NB4 (cell line): ENCODE results near the gene THEMIS.

ENCODE experiments used
- POLR2A ChIP-seq: IDR thresholded peaks from 2 replicates; pipeline ENCODE4 v1.6.1; 2011; ENCODE audit warnings: mild to moderate bottlenecking; ENCODE audit not compliant: insufficient read length; ENCODE audit errors: extremely low read depth
- TF ChIP-seq, protein P1 (sequence below): IDR thresholded peaks from one replicate; pipeline ENCODE4 v1.5.1; 2012; ENCODE audit warnings: low read depth, low read length
- TF ChIP-seq, protein P2 (sequence below): IDR thresholded peaks from 2 replicates; pipeline ENCODE4 v1.6.1; 2011; ENCODE audit warnings: low read depth, low read length

DNA sequence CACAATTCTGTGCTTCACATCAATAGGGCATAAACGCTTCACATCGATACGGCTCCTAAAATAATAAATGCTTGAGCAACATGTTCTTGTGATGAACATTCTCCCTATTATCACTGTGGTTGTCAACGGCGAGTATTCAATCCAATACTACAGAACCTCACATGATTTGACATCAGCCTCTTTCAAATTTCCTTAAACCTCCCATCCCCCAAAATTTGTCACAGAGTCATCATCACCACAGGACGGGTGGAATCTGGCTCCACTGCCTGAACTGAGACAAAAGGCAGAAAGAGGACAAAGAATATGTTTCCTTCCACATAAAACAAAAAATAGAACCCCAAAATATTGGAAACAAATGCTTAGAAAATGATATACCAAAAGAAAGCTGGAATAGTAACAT, 7.3 kb downstream of the THEMIS start:
- TF ChIP-seq POLR2A: no peak
- TF ChIP-seq, protein P1, sequence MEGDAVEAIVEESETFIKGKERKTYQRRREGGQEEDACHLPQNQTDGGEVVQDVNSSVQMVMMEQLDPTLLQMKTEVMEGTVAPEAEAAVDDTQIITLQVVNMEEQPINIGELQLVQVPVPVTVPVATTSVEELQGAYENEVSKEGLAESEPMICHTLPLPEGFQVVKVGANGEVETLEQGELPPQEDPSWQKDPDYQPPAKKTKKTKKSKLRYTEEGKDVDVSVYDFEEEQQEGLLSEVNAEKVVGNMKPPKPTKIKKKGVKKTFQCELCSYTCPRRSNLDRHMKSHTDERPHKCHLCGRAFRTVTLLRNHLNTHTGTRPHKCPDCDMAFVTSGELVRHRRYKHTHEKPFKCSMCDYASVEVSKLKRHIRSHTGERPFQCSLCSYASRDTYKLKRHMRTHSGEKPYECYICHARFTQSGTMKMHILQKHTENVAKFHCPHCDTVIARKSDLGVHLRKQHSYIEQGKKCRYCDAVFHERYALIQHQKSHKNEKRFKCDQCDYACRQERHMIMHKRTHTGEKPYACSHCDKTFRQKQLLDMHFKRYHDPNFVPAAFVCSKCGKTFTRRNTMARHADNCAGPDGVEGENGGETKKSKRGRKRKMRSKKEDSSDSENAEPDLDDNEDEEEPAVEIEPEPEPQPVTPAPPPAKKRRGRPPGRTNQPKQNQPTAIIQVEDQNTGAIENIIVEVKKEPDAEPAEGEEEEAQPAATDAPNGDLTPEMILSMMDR: no peak
- TF ChIP-seq, protein P2, sequence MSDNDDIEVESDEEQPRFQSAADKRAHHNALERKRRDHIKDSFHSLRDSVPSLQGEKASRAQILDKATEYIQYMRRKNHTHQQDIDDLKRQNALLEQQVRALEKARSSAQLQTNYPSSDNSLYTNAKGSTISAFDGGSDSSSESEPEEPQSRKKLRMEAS: no peak
